ENCODE measurements around the gene GALNT15.
A peak's percentile ranks its signal among the peaks of the same experiment; 100 is the strongest.

The GALNT15 gene

GRCh38 chr3:16150285-16150684, 24.2 kb upstream of the GALNT15 start:
- DNase-seq, result no peak

- DNase-seq, result peak in 35 of 56 donors; percentile 8 to 73 (median 39)
Observed at GRCh38 chr3:16151109-16151508, 23.4 kb upstream of the GALNT15 start.

GRCh38 chr3:16168211-16168610, 6.3 kb upstream of the GALNT15 start:
- no peak for DNase-seq

- DNase-seq, result no peak
Observed at GRCh38 chr3:16171009-16171408, 3.5 kb upstream of the GALNT15 start.

- DNase-seq, result no peak
Observed at GRCh38 chr3:16171825-16172224, 2.7 kb upstream of the GALNT15 start.

GRCh38 chr3:16173283-16174025, 1.0 kb upstream of the GALNT15 start:
- DNase-seq, result no peak

- DNase-seq, result no peak
Observed at GRCh38 chr3:16174026-16174355, 489 bp upstream of the GALNT15 start.

GRCh38 chr3:16174976-16175901, 759 bp downstream of the GALNT15 start:
- peak in 27 of 56 donors; percentile 5 to 56 (median 35) for DNase-seq

- DNase-seq, result peak in 8 of 56 donors; percentile 6 to 63 (median 34)
Observed at GRCh38 chr3:16176391-16177030, 2.0 kb downstream of the GALNT15 start.

- no peak for DNase-seq
Observed at GRCh38 chr3:16177382-16177781, 2.9 kb downstream of the GALNT15 start.

- DNase-seq, result no peak
Observed at GRCh38 chr3:16177962-16178627, 3.6 kb downstream of the GALNT15 start.

- no peak for DNase-seq
Observed at GRCh38 chr3:16178628-16178988, 4.1 kb downstream of the GALNT15 start.

GRCh38 chr3:16179261-16179660, 4.8 kb downstream of the GALNT15 start:
- no peak for DNase-seq

- DNase-seq, result no peak
Observed at GRCh38 chr3:16179771-16180736, 5.6 kb downstream of the GALNT15 start.

GRCh38 chr3:16180737-16181134, 6.3 kb downstream of the GALNT15 start:
- no peak for DNase-seq

GRCh38 chr3:16181361-16181760, 6.9 kb downstream of the GALNT15 start:
- DNase-seq, result peak in 1 of 56 donors; percentile 25

- DNase-seq, result no peak
Observed at GRCh38 chr3:16182183-16182582, 7.7 kb downstream of the GALNT15 start.

- no peak for DNase-seq
Observed at GRCh38 chr3:16182612-16183011, 8.1 kb downstream of the GALNT15 start.

- DNase-seq, result no peak
Observed at GRCh38 chr3:16183082-16183481, 8.6 kb downstream of the GALNT15 start.

- no peak for DNase-seq
Observed at GRCh38 chr3:16183601-16184270, 9.3 kb downstream of the GALNT15 start.

Measured in amygdala (tissue), 56 donors.